AG09319 (cell line): Measurements from ENCODE around the gene FIGNL2.
"Not testable (repeated sequence)": the region's sequence is repeated elsewhere in the genome, so short reads cannot be mapped to it uniquely, and the experiment has no call there.

ENCODE experiments used
- DNase-seq: peaks from one replicate; pipeline ENCODE4 v3.0.0-alpha.2; 2010; ENCODE audit warnings: low read depth; ENCODE audit errors: extremely low read depth
- TF ChIP-seq, protein P1 (sequence below): IDR thresholded peaks from 2 replicates; pipeline ENCODE4 v1.5.1; 2011; ENCODE audit warnings: low read depth, mild to moderate bottlenecking, inconsistent platforms, low read length, moderate library complexity

FIGNL2 gene

DNA sequence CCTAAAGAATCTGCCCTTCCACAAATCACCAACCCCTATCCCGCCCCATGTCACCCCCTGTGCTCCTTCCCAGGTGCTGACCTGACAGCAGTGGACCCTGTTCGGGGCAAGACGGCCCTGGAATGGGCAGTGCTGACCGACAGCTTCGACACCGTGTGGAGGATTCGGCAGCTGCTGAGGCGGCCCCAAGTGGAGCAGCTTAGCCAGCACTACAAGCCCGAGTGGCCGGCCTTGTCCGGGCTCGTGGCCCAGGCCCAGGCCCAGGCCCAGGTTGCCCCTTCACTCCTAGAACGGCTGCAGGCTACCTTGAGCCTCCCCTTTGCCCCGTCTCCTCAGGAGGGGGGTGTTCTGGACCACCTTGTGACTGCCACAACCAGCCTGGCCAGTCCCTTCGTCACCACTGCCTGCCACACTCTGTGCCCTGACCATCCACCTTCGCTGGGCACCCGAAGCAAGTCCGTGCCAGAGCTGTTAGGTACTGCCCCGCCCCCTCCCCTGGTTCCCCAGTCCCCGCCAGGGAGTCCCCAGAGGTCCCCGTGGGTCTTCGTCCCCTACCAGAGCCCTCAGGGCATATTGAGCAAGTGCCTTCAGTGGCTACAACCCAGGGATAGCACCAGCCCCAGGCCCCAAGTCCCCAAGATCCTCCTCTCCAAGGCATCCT is 42.1 kb upstream of the FIGNL2 start:
- TF ChIP-seq, protein P1, sequence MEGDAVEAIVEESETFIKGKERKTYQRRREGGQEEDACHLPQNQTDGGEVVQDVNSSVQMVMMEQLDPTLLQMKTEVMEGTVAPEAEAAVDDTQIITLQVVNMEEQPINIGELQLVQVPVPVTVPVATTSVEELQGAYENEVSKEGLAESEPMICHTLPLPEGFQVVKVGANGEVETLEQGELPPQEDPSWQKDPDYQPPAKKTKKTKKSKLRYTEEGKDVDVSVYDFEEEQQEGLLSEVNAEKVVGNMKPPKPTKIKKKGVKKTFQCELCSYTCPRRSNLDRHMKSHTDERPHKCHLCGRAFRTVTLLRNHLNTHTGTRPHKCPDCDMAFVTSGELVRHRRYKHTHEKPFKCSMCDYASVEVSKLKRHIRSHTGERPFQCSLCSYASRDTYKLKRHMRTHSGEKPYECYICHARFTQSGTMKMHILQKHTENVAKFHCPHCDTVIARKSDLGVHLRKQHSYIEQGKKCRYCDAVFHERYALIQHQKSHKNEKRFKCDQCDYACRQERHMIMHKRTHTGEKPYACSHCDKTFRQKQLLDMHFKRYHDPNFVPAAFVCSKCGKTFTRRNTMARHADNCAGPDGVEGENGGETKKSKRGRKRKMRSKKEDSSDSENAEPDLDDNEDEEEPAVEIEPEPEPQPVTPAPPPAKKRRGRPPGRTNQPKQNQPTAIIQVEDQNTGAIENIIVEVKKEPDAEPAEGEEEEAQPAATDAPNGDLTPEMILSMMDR, result no peak

DNA sequence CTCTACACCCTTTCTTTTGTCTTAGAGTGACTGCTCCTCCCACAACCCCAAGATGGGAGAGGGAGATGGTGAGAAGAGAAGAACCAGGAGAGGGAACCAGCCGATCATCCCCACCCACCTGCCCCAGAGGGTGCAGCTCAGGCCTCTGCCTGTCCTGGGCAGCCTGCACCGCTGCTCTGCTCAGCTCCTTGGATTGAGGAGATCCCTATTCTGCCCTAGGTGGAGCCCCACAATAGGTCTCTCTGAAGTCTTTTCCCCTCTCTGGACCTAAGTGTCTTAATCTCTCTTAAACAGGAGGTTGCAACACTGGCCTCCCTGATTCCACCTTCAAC is 41.6 kb upstream of the FIGNL2 start:
- TF ChIP-seq, protein P1, result no peak

More for the DNA sequence above, 42.1 kb upstream of the FIGNL2 start:
- no peak for DNase-seq

DNA sequence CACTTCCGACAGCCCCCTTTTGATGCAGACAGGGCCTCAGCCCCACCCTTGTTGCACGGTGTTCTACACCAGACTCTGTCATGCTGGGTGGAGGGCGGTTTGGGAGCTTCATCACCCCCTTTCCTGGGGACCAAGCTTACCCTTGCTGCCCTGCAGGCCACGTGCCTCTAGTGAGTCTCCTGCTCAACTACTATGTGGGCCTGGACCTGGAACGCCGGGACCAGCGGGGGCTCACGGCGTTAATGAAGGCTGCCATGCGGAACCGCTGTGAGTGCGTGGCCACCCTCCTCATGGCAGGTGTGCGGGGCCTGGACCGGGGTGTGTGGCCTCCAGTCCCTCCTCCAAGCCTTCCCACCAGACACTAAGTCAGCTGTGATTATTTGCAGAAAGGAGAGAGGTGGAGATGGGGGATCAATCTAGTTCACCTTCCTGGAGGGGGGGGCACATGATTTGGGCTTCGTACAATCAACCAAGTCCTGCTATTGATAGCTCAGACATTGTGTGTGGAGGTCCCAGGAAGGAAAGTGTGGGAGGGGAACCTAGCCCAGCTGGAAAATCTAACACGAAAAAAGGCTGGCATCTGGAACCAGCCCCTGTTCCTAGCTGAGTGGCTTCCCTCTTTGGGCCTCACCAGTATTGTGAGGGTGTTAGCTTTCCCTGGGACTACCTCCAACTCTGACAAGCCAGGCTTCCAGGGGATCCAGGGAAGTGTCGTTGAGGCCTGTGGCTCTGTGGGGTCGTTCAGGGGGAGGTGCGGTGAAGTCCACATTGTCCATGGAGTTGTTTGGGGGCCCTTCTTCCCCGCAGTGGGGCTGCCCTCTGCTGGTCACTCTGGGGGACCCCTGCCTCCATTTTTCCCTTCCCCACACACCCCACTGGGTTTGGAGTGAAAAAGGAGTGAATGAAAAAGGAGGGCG is 41.0 kb upstream of the FIGNL2 start:
- DNase-seq, result no peak

More for the DNA sequence above, 41.6 kb upstream of the FIGNL2 start:
- DNase-seq, result no peak

DNA sequence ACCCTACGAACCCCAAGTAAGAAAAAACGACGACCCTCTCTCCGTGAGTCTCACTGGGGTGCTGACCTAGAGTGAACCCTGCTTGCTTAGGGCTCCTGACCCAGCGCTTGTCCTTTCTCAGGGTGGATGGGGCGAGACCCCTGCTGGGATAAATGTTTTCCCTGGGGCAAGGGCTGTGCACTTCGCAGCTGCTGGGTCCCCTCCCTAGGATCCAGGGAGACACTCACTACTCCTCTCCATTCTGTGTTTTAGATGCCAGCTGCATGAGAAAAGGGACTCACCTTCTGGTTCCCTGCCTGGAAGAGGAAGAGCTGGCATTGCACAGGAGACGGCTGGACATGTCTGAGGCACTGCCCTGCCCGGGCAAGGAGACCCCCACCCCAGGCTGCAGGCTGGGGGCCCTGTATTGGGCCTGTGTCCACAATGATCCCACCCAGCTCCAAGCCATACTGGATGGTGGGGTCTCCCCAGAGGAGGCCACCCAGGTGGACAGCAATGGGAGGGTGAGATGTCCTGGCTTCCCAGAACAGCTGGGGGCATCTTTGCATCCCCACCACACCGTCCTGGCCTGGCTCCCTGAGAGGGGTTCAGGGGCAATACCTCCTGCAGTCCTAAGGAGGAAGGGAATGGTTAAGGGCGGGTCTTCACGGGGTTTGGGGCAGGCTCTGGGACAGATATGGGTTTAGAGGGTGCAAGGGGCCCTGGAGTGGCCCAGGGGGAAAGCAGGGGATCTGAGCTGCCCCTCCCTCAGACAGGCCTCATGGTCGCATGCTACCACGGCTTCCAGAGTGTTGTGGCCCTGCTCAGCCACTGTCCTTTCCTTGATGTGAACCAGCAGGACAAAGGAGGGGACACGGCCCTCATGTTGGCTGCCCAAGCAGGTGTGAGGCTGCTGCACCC is 40.0 kb upstream of the FIGNL2 start:
- TF ChIP-seq, protein P1, result no peak

More for the DNA sequence above, 41.0 kb upstream of the FIGNL2 start:
- TF ChIP-seq, protein P1, result peak; percentile 22

DNA sequence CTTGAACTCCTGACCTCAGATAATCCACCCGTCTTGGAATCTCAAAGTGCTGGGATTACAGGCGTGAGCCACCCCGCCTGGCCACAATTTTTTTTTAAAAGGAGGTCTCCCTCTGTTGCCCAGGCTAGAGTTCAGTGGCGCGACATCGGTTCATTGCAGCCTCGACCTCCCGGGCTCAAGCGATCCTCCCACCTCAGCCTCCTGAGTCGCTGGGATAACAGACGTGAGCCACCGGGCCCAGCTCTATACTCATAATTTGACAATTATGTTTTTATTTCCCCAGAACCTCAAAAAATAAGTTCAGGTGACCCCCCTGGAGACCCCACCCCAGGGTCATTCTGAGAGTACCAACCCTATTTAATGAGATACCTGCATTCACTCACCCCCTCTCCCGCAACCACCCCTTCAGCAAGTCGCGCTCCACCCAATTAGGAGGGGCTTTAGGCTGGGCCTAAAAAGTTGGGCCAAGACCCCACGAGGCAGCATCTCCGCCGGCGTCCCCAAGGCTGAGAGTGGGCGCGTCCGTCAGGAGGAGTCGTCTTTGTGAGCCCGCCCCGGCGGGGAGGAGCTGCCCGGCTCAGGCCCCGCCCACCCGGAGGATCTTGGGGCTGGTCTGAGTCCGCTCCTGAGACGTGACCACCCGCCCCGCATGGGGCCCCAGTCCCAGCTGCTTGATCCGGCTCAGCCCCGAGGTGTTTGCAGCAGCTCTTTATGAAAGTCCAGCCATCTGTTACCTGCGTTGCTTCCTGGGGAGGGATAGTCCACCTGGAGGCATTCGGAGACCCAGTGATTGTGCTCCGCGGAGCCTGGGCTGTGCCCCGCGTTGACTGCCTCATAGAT is 39.2 kb upstream of the FIGNL2 start, which contains the start of gene ANKRD33:
TSS of gene ANKRD33 (plus strand) at position 628 of the 840 bp plus-strand sequence. CDS start at position 712, 84 bp downstream.
- TF ChIP-seq, protein P1, result no peak

More for the DNA sequence above, 40.0 kb upstream of the FIGNL2 start:
- DNase-seq, result no peak

DNA sequence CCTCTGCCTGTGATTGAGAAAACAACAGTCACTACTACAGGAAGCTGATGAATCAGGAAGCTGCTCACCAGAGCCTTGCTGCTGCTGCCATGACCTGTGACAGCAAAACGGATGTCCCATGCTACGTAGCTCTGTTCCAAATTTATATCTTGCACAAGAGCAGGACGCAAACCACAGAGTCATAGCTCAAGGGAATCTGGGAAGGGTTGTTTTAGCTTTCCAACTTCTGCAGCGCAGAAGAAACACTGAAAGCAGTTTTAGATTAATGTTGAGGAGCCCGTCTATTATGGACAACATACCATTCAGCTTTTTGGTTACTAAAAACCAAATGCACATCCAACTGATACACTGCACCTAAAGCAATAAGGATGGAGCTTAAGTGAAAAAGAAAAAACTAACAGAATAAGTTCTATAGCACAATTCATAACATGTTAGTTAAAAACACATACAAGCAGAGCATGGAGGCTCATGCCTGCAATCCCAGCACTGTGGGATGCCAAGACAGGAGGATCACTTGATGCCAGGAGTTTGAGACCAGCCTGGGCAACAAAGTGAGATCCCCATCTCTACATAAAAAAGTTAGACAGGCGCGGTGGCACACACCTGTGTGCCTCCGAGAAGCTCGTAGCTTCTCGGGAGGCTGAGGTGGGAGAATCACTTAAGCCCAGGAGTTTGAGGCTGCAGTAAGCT is 37.6 kb upstream of the FIGNL2 start:
- DNase-seq, result peak; percentile 88
- TF ChIP-seq, protein P1, result no peak

More for the DNA sequence above, 39.2 kb upstream of the FIGNL2 start, which contains the start of gene ANKRD33:
- DNase-seq, result no peak

DNA sequence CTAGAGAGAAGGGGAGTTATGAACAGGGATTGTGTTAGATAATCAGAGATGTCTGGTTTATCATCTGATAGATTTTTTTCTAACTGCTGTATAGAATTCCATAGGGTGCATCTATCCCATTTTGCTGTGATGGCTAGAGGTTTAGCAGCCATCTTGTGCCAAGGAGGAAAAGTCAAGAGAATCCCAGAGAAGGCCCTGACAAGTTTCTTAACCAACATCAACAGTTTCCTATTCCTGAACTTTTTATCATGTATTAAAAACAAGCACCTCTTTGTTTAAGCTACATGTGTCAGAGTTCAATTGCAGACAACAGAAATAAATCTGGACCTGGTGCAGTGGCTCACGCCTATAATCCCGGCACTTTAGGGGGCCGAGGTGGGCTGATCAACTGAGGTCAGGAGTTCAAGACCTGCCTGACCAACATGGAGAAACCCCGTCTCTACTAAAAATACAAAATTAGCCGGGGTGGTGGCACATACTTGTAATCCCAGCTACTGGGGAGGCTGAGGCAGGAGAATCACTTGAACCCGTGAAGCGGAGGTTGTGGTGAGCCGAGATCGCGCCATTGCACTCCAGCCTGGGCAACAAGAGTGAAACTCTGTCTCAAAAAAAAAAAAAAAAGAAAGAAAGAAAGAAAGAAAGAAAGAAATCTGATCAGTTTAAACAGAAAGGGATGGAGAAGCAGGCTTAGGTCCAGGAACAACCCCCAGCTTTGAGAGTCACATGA is 36.9 kb upstream of the FIGNL2 start:
- not testable (repeated sequence) for DNase-seq
